ENCODE data around the gene RNF225. TPM values are rescaled to one million over a fixed set of nuclear protein-coding genes. Genes with fewer than 3 reads are reported as not detected.
A peak's percentile ranks its signal among the peaks of the same experiment; 100 is the strongest.

RNF225 gene
- total and polyA plus RNA-seq, 9 of the 15 experiments (the other 6 are each of a cell fraction or from before 2014, with no cell fraction given): 0.33 TPM; not detected in 8

- TF ChIP-seq SAP30 (IDR thresholded peaks at IDR 0.05; ENCODE audit: borderline replicate concordance, insufficient read depth, low read depth, low read length, poor library complexity, severe bottlenecking) (no peak), BRF1 (IDR thresholded peaks at IDR 0.05; ENCODE audit: borderline replicate concordance, extremely low read depth, insufficient read length) (no peak), PRMT5 (CRISPR knock-in tag; IDR thresholded peaks at IDR 0.05) (no peak), XRCC3 (IDR thresholded peaks at IDR 0.05) (no peak), LEF1 (IDR thresholded peaks at IDR 0.05) (no peak), ZNF583 (CRISPR knock-in tag; IDR thresholded peaks at IDR 0.05) (0 out of 2 replicates have a peak, but pooled peaks have one; percentile 44), POLR3G (IDR thresholded peaks at IDR 0.05; ENCODE audit: extremely low read depth, insufficient read length, insufficient replicate concordance) (no peak), USF2 (CRISPR knock-in tag; IDR thresholded peaks at IDR 0.05) (no peak), RBM25 (IDR thresholded peaks at IDR 0.05; ENCODE audit: low read depth, low read length, severe bottlenecking) (peak; percentile 85), SRF (CRISPR knock-in tag; IDR thresholded peaks at IDR 0.05) (0 out of 4 replicates have a peak, but pooled peaks of 1 of the 2 experiments have one; percentile 32), PHB (CRISPR knock-in tag; IDR thresholded peaks at IDR 0.05) (peak; percentile 65; the same call in 1 of the 2 replicates), ZNF3 (CRISPR knock-in tag; IDR thresholded peaks at IDR 0.05) (no peak), ZC3H4 (CRISPR knock-in tag; IDR thresholded peaks at IDR 0.05; ENCODE audit: borderline replicate concordance) (no peak), ZNF212 (CRISPR knock-in tag; IDR thresholded peaks at IDR 0.05) (no peak), IRF2 (CRISPR knock-in tag; IDR thresholded peaks at IDR 0.05) (no peak), U2AF2 (optimal IDR thresholded peaks at IDR 0.05; ENCODE audit: low read depth, low read length) (no peak), GABPB1 (CRISPR knock-in tag; IDR thresholded peaks at IDR 0.05) (no peak; the same call in 1 of the 2 replicates), GATAD2B (IDR thresholded peaks at IDR 0.05; ENCODE audit: borderline replicate concordance) (no peak), DIDO1 (tag; IDR thresholded peaks at IDR 0.05; ENCODE audit: low read depth) (no peak), RUNX1 (IDR thresholded peaks at IDR 0.05; ENCODE audit: low read depth) (no peak), ETS1 (conservative IDR thresholded peaks at IDR 0.05; ENCODE audit: control insufficient read depth, low read depth, low read length) (no peak), BACH1 (tag; IDR thresholded peaks at IDR 0.05) (no peak)
- TF ChIP-seq, protein P1, sequence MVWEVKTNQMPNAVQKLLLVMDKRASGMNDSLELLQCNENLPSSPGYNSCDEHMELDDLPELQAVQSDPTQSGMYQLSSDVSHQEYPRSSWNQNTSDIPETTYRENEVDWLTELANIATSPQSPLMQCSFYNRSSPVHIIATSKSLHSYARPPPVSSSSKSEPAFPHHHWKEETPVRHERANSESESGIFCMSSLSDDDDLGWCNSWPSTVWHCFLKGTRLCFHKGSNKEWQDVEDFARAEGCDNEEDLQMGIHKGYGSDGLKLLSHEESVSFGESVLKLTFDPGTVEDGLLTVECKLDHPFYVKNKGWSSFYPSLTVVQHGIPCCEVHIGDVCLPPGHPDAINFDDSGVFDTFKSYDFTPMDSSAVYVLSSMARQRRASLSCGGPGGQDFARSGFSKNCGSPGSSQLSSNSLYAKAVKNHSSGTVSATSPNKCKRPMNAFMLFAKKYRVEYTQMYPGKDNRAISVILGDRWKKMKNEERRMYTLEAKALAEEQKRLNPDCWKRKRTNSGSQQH (CRISPR knock-in tag; IDR thresholded peaks at IDR 0.05): no peak
- TF ChIP-seq, protein P2, sequence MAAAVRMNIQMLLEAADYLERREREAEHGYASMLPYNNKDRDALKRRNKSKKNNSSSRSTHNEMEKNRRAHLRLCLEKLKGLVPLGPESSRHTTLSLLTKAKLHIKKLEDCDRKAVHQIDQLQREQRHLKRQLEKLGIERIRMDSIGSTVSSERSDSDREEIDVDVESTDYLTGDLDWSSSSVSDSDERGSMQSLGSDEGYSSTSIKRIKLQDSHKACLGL (CRISPR knock-in tag; IDR thresholded peaks at IDR 0.05; ENCODE audit: borderline replicate concordance, poor library complexity, severe bottlenecking): no peak
Observed at GRCh38 chr19:58400916-58401839, 5.7 kb downstream of the RNF225 start (continued).
